ENCODE measurements around the gene GRB10. TPM values are rescaled to one million over a fixed set of nuclear protein-coding genes. Genes with fewer than 3 reads are reported as not detected.

Gene GRB10
- total RNA-seq, 2 experiments from 2014 or later, result 5.9 to 8.4 TPM

DNA sequence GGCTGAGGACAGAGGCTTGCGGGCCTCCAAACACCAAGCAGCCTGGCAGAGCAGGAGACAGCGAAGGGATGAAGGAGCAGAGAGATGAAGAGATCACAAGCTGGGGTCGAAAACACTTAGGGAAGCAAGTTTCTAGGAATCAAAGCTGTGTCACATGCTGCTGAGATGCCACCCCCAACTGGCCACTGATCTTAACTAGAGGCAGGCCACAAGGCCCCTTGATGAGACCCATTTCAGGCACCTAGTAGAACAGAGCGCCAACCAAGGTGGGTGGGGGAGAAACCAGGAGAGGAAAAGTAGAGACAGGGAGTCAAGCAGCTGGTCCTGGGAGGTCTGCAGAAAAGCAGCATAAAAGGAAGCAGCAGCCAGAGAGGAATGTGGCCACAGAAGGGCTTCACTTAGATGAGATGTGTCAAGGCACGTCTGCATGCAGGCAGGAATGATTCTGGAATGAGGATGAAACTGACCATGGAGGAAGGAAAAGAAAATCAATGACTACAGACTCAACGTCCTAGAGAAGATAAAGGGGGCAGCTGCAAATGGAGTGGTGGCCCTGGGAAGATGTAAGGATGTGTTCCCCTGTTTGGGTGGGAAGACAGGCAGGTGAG lies 132.5 kb downstream of the GRB10 start:
- Mint-ChIP-seq H3K4me1 (ENCODE audit: low read depth) (no peaks in the 10 kb centered on the region), H3K9me3 (no peaks in the 10 kb centered on the region), H3K27me3 (no peaks in the 10 kb centered on the region), H3K27ac (no peak overlapping the region), H3K36me3 (ENCODE audit: low read depth) (no peaks in the 10 kb centered on the region), H3K4me3 (no peak overlapping the region)
- H3K4me1 ChIP-seq (ENCODE audit: insufficient read depth, low read length), result no peaks in the 10 kb centered on the region
- H3K27me3 ChIP-seq (ENCODE audit: control insufficient read depth in 1 of 2, insufficient read depth in 2 of 2, low read length in 2 of 2), result no peaks in the 10 kb centered on the region
- intact Hi-C loops (cut with DNase I, micrococcal nuclease), result no loop called here
- TF ChIP-seq, protein P1, sequence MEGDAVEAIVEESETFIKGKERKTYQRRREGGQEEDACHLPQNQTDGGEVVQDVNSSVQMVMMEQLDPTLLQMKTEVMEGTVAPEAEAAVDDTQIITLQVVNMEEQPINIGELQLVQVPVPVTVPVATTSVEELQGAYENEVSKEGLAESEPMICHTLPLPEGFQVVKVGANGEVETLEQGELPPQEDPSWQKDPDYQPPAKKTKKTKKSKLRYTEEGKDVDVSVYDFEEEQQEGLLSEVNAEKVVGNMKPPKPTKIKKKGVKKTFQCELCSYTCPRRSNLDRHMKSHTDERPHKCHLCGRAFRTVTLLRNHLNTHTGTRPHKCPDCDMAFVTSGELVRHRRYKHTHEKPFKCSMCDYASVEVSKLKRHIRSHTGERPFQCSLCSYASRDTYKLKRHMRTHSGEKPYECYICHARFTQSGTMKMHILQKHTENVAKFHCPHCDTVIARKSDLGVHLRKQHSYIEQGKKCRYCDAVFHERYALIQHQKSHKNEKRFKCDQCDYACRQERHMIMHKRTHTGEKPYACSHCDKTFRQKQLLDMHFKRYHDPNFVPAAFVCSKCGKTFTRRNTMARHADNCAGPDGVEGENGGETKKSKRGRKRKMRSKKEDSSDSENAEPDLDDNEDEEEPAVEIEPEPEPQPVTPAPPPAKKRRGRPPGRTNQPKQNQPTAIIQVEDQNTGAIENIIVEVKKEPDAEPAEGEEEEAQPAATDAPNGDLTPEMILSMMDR (IDR thresholded peaks at IDR 0.05), result no peak
- DNase-seq (no peak), ATAC-seq (ENCODE audit: poor library complexity) (no peak)
- H3K9me3 ChIP-seq (ENCODE audit: control insufficient read depth in 1 of 2, insufficient read depth in 1 of 2, low read length in 2 of 2), result no peaks in the 10 kb centered on the region
- no peak overlapping the region for H3K27ac ChIP-seq (ENCODE audit: low read depth in 1 of 2, low read length in 2 of 2)
- no peaks in the 10 kb centered on the region for H3K36me3 ChIP-seq (ENCODE audit: insufficient read depth, low read length)
- H3K4me3 ChIP-seq (ENCODE audit: low read length), result no peak overlapping the region
- ChIA-PET POLR2A (no interaction called here), CTCF (no interaction called here)

DNA sequence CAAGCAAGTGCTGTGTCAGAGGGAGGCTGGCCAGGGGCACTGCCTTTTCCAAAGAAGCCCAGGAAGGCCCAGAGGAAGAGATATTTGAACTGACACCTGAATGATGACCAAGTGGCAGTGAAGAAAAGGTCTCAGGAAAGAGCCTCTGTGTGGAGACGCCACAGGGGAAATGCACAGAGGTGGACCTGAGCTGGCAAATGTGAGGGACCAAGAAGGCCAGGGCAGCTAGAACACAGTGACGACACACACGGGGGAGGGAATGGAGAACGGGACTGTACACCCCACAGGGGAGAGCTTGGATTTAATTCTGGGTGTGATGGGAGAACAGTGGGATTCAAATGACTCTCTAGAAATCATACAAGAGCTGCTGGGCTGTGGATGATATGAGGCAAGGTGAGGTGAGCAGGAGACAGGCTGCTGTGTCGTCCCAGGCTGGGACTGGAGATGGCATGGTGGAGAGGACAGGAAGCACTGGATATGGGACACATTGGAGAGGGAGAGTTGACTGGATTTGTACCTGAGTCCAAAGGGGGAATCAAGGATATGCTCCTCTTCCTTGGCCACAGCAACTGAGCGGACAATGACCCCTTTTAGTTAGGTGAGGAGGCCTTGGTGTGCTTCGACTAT lies 133.3 kb downstream of the GRB10 start:
- Histone ChIP-seq H3K27ac (ENCODE audit: low read depth in 1 of 2, low read length in 2 of 2) (no peak overlapping the region), H3K36me3 (ENCODE audit: insufficient read depth, low read length) (no peaks in the 10 kb centered on the region), H3K4me1 (ENCODE audit: insufficient read depth, low read length) (no peaks in the 10 kb centered on the region), H3K9me3 (ENCODE audit: control insufficient read depth in 1 of 2, insufficient read depth in 1 of 2, low read length in 2 of 2) (no peaks in the 10 kb centered on the region), H3K4me3 (ENCODE audit: low read length) (no peak overlapping the region), H3K27me3 (ENCODE audit: control insufficient read depth in 1 of 2, insufficient read depth in 2 of 2, low read length in 2 of 2) (no peaks in the 10 kb centered on the region)
- no peak for ATAC-seq (ENCODE audit: poor library complexity)
- H3K36me3 Mint-ChIP-seq (ENCODE audit: low read depth), result no peaks in the 10 kb centered on the region
- H3K27me3 Mint-ChIP-seq, result no peaks in the 10 kb centered on the region
- intact Hi-C loops (cut with DNase I, micrococcal nuclease), result no loop called here
- TF ChIP-seq, protein P1 (IDR thresholded peaks at IDR 0.05), result no peak
- ChIA-PET POLR2A (no interaction called here), CTCF (no interaction called here)
- H3K4me3 Mint-ChIP-seq, result no peak overlapping the region
- no peak for DNase-seq
- H3K9me3 Mint-ChIP-seq, result no peaks in the 10 kb centered on the region
- H3K27ac Mint-ChIP-seq, result no peak overlapping the region
- H3K4me1 Mint-ChIP-seq (ENCODE audit: low read depth), result no peaks in the 10 kb centered on the region

DNA sequence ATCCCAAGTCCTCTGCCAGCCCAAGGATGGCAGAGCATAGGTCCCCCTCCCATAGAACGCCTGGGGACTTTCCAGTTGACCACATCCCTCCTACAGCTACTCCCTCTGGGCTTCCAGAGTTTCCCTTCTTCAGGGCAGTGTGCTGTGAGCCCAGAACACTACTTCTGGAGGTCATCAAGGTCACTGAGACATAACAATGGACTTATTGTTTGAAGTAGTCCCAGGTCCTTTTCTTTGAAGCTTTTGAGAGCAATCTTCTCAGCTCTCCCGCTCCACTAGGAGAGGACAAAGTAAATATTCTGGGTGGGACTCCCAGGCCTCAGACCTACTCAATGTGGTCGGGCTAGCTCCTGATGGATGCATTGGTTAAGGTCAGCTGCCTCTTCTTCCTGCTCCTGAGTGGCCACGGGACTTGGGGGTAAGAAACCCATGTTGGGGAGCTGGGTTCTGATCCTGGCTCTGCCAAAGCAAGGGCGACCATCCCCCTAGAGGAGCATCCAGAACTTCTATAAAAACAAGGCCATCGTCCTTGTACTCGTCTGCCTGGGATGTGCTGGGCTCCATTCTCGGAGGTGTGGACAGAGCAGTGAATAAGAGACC lies 134.0 kb downstream of the GRB10 start:
- TF ChIP-seq, protein P1 (IDR thresholded peaks at IDR 0.05), result no peak
- H3K4me1 ChIP-seq (ENCODE audit: insufficient read depth, low read length), result no peaks in the 10 kb centered on the region
- H3K27ac ChIP-seq (ENCODE audit: low read depth in 1 of 2, low read length in 2 of 2), result no peak overlapping the region
- ATAC-seq (ENCODE audit: poor library complexity) (no peak), DNase-seq (no peak)
- Mint-ChIP-seq H3K27ac (no peak overlapping the region), H3K27me3 (no peaks in the 10 kb centered on the region), H3K36me3 (ENCODE audit: low read depth) (no peaks in the 10 kb centered on the region), H3K4me3 (no peak overlapping the region), H3K4me1 (ENCODE audit: low read depth) (no peaks in the 10 kb centered on the region), H3K9me3 (no peaks in the 10 kb centered on the region)
- ChIA-PET POLR2A (no interaction called here), CTCF (no interaction called here)
- no peaks in the 10 kb centered on the region for H3K27me3 ChIP-seq (ENCODE audit: control insufficient read depth in 1 of 2, insufficient read depth in 2 of 2, low read length in 2 of 2)
- H3K36me3 ChIP-seq (ENCODE audit: insufficient read depth, low read length), result no peaks in the 10 kb centered on the region
- H3K4me3 ChIP-seq (ENCODE audit: low read length), result no peak overlapping the region
- no peaks in the 10 kb centered on the region for H3K9me3 ChIP-seq (ENCODE audit: control insufficient read depth in 1 of 2, insufficient read depth in 1 of 2, low read length in 2 of 2)
- intact Hi-C loops (cut with DNase I, micrococcal nuclease), result no loop called here
